ENCODE measurements around the gene TOM1L2.
A peak's percentile ranks its signal among the peaks of the same experiment; 100 is the strongest.
"Not testable (repeated sequence)": the region's sequence is repeated elsewhere in the genome, so short reads cannot be mapped to it uniquely, and the experiment has no call there.

Gene TOM1L2

GRCh38 chr17:17815062-17815406 is 157.2 kb downstream of the TOM1L2 start:
- Mint-ChIP-seq H3K9me3 (no peaks in the 10 kb centered on the region), H3K27ac (no peak overlapping the region), H3K4me3 (no peak overlapping the region), H3K27me3 (ENCODE audit: low read depth) (no peaks in the 10 kb centered on the region), H3K36me3 (ENCODE audit: low read depth) (peaks cover 57% of the 10 kb centered on the region), H3K4me1 (ENCODE audit: low read depth) (peaks cover 17% of the 10 kb centered on the region)
- DNase-seq (ENCODE audit: low spot score), result no peak

- peaks cover 53% of the 10 kb centered on the region for H3K36me3 Mint-ChIP-seq (ENCODE audit: low read depth)
- H3K4me3 Mint-ChIP-seq, result no peak overlapping the region
- peaks cover 11% of the 10 kb centered on the region for H3K4me1 Mint-ChIP-seq (ENCODE audit: low read depth)
- H3K27ac Mint-ChIP-seq, result no peak overlapping the region
- DNase-seq (ENCODE audit: low spot score), result no peak
- no peaks in the 10 kb centered on the region for H3K9me3 Mint-ChIP-seq
- H3K27me3 Mint-ChIP-seq (ENCODE audit: low read depth), result no peaks in the 10 kb centered on the region
Observed at GRCh38 chr17:17814162-17815061, 157.8 kb downstream of the TOM1L2 start.

- Mint-ChIP-seq H3K4me3 (no peak overlapping the region), H3K27me3 (ENCODE audit: low read depth) (no peaks in the 10 kb centered on the region), H3K27ac (no peak overlapping the region), H3K9me3 (no peaks in the 10 kb centered on the region), H3K36me3 (ENCODE audit: low read depth) (peaks cover 47% of the 10 kb centered on the region), H3K4me1 (ENCODE audit: low read depth) (peaks cover 10% of the 10 kb centered on the region)
- DNase-seq (ENCODE audit: low spot score), result no peak
Observed at GRCh38 chr17:17813725-17814095, 158.5 kb downstream of the TOM1L2 start.

- Mint-ChIP-seq H3K27me3 (ENCODE audit: low read depth) (no peaks in the 10 kb centered on the region), H3K9me3 (no peaks in the 10 kb centered on the region), H3K27ac (no peak overlapping the region), H3K36me3 (ENCODE audit: low read depth) (peaks cover 43% of the 10 kb centered on the region), H3K4me1 (ENCODE audit: low read depth) (peaks cover 7% of the 10 kb centered on the region), H3K4me3 (no peak overlapping the region)
- DNase-seq (ENCODE audit: low spot score), result no peak
Observed at GRCh38 chr17:17813055-17813724, 159.0 kb downstream of the TOM1L2 start.

GRCh38 chr17:17812211-17813054 is 159.8 kb downstream of the TOM1L2 start:
- Mint-ChIP-seq H3K4me1 (ENCODE audit: low read depth) (peaks cover 5% of the 10 kb centered on the region), H3K36me3 (ENCODE audit: low read depth) (peaks cover 36% of the 10 kb centered on the region), H3K4me3 (no peak overlapping the region), H3K27ac (no peak overlapping the region), H3K27me3 (ENCODE audit: low read depth) (no peaks in the 10 kb centered on the region), H3K9me3 (no peaks in the 10 kb centered on the region)
- peak; percentile 49 for DNase-seq (ENCODE audit: low spot score)

- H3K4me1 Mint-ChIP-seq (ENCODE audit: low read depth), result peaks cover 5% of the 10 kb centered on the region
- H3K27me3 Mint-ChIP-seq (ENCODE audit: low read depth), result no peaks in the 10 kb centered on the region
- peaks cover 35% of the 10 kb centered on the region for H3K36me3 Mint-ChIP-seq (ENCODE audit: low read depth)
- peak overlapping the region; percentile 26 for H3K27ac Mint-ChIP-seq
- H3K9me3 Mint-ChIP-seq, result no peaks in the 10 kb centered on the region
- H3K4me3 Mint-ChIP-seq, result no peak overlapping the region
- no peak for DNase-seq (ENCODE audit: low spot score)
Observed at GRCh38 chr17:17811381-17812210, 160.6 kb downstream of the TOM1L2 start.

- no peak overlapping the region for H3K27ac Mint-ChIP-seq
- peaks cover 5% of the 10 kb centered on the region for H3K4me1 Mint-ChIP-seq (ENCODE audit: low read depth)
- H3K9me3 Mint-ChIP-seq, result no peaks in the 10 kb centered on the region
- H3K36me3 Mint-ChIP-seq (ENCODE audit: low read depth), result peaks cover 30% of the 10 kb centered on the region
- no peaks in the 10 kb centered on the region for H3K27me3 Mint-ChIP-seq (ENCODE audit: low read depth)
- H3K4me3 Mint-ChIP-seq, result no peak overlapping the region
- DNase-seq (ENCODE audit: low spot score), result no peak
Observed at GRCh38 chr17:17810895-17811248, 161.3 kb downstream of the TOM1L2 start.

- Mint-ChIP-seq H3K36me3 (ENCODE audit: low read depth) (peaks cover 28% of the 10 kb centered on the region), H3K4me1 (ENCODE audit: low read depth) (peaks cover 5% of the 10 kb centered on the region), H3K27me3 (ENCODE audit: low read depth) (no peaks in the 10 kb centered on the region), H3K9me3 (no peaks in the 10 kb centered on the region), H3K4me3 (no peak overlapping the region), H3K27ac (no peak overlapping the region)
- DNase-seq (ENCODE audit: low spot score), result no peak
Observed at GRCh38 chr17:17810084-17810894, 161.9 kb downstream of the TOM1L2 start.

GRCh38 chr17:17809531-17810083 is 162.6 kb downstream of the TOM1L2 start:
- Mint-ChIP-seq H3K36me3 (ENCODE audit: low read depth) (peaks cover 27% of the 10 kb centered on the region), H3K4me3 (no peak overlapping the region), H3K27ac (no peak overlapping the region), H3K9me3 (no peaks in the 10 kb centered on the region), H3K27me3 (ENCODE audit: low read depth) (no peaks in the 10 kb centered on the region), H3K4me1 (ENCODE audit: low read depth) (peaks cover 5% of the 10 kb centered on the region)
- no peak for DNase-seq (ENCODE audit: low spot score)

GRCh38 chr17:17808706-17809432 is 163.3 kb downstream of the TOM1L2 start:
- peaks cover 5% of the 10 kb centered on the region for H3K4me1 Mint-ChIP-seq (ENCODE audit: low read depth)
- peaks cover 32% of the 10 kb centered on the region for H3K36me3 Mint-ChIP-seq (ENCODE audit: low read depth)
- no peaks in the 10 kb centered on the region for H3K9me3 Mint-ChIP-seq
- H3K27me3 Mint-ChIP-seq (ENCODE audit: low read depth), result no peaks in the 10 kb centered on the region
- peak overlapping the region; percentile 41 for H3K4me3 Mint-ChIP-seq
- H3K27ac Mint-ChIP-seq, result peak overlapping the region; percentile 61
- DNase-seq (ENCODE audit: low spot score), result no peak

- H3K27me3 Mint-ChIP-seq (ENCODE audit: low read depth), result not testable (repeated sequence)
Observed at GRCh38 chr17:17808200-17808599, 164.0 kb downstream of the TOM1L2 start.

GRCh38 chr17:17807440-17807839 is 164.8 kb downstream of the TOM1L2 start:
- Mint-ChIP-seq H3K36me3 (ENCODE audit: low read depth) (peaks cover 28% of the 10 kb centered on the region), H3K9me3 (no peaks in the 10 kb centered on the region), H3K4me3 (no peak overlapping the region), H3K4me1 (ENCODE audit: low read depth) (peaks cover 5% of the 10 kb centered on the region), H3K27ac (no peak overlapping the region), H3K27me3 (ENCODE audit: low read depth) (no peaks in the 10 kb centered on the region)
- DNase-seq (ENCODE audit: low spot score), result no peak

More at GRCh38 chr17:17808200-17808599, 164.0 kb downstream of the TOM1L2 start:
- not testable (repeated sequence) for DNase-seq (ENCODE audit: low spot score); H3K9me3 Mint-ChIP-seq; H3K4me3 Mint-ChIP-seq; H3K27ac Mint-ChIP-seq; H3K4me1 Mint-ChIP-seq (ENCODE audit: low read depth)
- H3K36me3 Mint-ChIP-seq (ENCODE audit: low read depth), result peaks cover 32% of the 10 kb centered on the region

Data from T-helper 2 cell treated with Interferon-gamma antibody and Interleukin-4, amounts not matched to agents 5 μg/mL and 100 μg/mL, for 36 hours (primary cell).